CD4-positive, alpha-beta T cell treated with Interleukin-21 for 1 hour (primary cell): ENCODE results near the gene FAM118B.
A peak's percentile ranks its signal among the peaks of the same experiment; 100 is the strongest.

ENCODE experiments used
- DNase-seq: peaks from one replicate; pipeline ENCODE4 v3.0.0-alpha.2; 2020

Gene FAM118B

GRCh38 chr11:126211236-126212088 lies at the start of gene FAM118B, which contains the start of gene RPUSD4:
Gene FAM118B (plus strand): TSS chr11:126211782. CDS start chr11:126235002, 23,220 bp downstream.
Gene RPUSD4 (minus strand): TSS chr11:126211650. CDS start chr11:126211638, 12 bp downstream.
- peak; percentile 97 for DNase-seq

DNA sequence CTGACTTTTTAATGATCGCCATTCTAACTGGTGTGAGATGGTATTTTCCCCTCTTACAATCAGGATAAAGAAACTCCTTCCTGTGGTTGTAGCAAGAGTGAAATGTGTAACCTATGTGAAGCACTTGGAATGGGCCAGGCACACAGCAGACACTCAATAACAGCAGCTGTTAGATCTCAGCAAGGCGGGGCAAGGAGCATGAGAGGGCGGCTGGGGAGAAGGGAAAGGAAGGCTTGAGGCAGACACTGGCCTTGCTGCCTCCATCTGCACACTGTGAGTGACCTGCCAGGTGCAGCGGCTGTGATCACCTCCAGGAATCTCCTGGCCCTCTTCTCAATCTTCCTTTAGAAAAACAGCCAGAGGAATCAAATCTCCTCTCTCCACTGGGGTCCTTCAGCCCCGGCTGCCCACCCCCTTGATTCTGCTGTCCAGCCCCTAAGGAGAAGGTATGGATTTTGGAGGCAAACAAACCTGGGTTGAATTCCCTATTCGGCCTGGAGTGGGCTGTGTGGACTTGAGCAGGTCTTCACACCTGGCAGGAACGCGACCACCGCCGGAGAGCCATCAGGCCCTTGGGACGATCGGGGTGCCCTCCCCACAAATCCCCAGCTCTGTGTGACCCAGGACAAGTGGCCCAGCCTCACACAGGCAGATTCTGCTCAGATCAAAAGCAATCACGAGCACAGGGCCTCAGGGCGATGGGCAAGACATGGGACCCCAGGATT lies 49.1 kb upstream of the FAM118B start:
- no peak for DNase-seq

DNA sequence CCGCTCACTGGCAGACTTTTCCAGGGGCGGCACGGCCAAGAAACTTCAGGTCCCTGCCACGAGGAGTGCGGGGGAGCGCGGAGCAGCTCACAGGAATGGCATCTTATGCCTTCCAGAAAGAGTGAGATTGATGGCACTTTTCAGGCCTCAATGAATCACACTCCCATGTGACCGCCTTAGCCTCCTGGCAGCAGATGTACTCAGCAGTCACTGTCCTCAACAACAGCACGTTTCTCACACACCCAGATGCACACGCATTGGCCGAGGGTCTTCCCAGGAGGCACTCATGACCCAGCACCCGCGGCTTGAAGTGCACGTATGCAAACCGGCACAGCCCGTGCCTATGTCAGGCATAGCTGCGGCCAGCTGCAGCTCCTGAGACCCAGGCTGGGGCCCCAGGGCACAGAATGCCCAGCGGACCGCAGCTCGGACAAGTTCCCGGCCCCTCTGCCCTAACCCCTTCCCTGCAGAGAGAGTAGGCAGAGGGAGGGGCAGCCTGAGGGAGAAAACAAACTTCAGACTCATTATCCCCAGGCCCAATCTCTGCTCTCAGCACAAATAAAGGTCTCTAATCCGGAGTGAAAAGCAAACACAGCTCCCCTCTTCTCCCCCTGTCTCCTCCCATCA lies 48.4 kb upstream of the FAM118B start:
- DNase-seq, result no peak

DNA sequence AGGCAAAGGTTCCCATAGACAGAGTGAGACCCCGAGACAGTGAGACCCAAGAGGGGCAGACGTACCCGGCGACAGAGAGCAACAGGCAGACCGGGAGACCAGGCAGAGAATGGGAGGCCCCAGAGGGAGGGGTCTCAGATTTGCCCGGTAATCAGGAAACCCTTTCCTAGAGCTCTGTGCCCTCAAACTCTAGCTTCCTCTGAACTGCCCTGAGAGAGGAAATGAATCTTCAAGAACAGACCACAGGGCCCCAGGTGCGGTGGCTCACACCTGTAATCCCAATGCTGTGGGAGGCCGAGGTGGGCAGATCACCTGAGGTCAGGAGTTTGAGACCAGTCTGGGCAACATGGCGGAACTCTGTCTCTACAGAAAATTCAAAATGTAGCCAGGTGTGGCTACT lies 47.8 kb upstream of the FAM118B start:
- no peak for DNase-seq

DNA sequence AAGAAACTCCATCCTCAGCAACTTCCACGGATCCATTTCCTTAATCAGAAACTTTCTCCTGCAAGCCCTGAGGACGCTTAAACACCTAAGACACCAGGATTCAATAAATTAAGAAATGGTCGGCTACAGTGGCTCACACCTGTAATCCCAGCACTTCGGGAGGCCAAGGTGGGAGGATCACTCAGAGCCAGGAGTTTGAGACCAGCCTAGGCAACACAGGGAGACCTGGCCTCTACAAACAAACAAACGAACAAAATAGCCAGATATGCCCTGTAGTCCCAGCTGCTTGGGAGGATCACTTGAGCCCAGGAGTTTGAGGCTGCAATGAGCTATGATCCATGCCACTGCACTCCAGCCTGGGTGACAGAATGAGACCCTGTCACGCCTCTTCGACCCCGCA lies 46.8 kb upstream of the FAM118B start:
- DNase-seq, result no peak

DNA sequence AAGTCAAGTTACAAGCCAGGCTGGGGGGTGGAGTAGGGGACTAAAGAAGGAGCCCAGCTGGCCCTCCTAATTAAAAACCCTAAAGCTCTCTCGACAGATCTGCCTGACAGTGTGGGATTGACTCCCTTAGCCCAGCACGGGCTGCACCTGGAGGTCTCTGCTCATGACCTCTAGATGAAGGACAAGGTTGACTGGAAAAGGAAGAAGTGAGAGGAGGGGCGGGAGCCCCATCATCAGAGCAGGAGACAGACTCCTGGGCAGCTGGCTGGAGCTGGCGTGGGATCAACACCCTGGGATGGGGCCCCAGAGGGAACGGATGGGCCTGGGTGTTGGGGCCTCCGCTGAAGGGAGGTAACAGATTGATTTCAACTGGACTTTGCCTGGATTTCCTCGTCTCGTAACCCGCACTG lies 46.3 kb upstream of the FAM118B start:
- DNase-seq, result no peak

GRCh38 chr11:126165757-126166156 lies 45.8 kb upstream of the FAM118B start:
- DNase-seq, result no peak

DNA sequence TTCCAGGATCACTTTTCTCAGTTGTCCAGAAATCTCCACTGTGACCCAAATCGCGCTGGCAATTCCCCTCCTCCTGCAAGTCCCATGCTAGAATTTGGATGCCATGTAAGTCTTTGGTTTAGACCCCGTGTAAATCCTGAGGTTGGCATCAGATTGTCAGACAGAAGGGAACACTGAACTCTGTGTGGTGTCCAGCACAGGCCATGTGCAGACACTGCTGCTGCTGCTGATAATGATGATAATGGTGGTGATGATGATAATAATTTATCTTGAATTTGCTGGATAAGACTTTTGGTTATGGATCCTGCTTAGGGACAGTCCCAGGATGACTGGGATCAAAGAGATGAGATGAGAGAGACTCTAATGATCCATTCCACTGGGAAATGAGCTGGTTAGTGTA lies 45.2 kb upstream of the FAM118B start:
- DNase-seq, result no peak

GRCh38 chr11:126167488-126167887 lies 44.1 kb upstream of the FAM118B start:
- no peak for DNase-seq

DNA sequence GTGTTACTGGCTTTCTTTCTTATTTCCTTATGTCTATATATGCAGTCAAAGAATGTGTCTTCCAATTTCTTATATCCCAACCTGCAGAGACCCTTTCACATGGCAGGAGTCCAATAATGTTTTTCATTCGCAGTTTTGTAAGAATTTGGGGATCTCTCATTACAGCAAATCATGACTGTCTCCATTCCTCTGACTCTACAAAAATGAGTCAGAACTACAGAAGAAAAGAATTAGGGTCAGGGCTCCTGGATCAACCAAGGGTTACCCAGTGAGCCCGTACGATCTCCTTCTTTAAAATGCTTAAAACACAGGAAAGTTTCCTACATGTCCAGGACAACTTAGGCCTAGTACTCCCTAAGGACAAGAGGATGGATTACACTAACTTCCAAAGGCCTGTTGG lies 42.3 kb upstream of the FAM118B start:
- DNase-seq, result no peak

GRCh38 chr11:126172596-126173038 lies 39.0 kb upstream of the FAM118B start:
- DNase-seq, result no peak

DNA sequence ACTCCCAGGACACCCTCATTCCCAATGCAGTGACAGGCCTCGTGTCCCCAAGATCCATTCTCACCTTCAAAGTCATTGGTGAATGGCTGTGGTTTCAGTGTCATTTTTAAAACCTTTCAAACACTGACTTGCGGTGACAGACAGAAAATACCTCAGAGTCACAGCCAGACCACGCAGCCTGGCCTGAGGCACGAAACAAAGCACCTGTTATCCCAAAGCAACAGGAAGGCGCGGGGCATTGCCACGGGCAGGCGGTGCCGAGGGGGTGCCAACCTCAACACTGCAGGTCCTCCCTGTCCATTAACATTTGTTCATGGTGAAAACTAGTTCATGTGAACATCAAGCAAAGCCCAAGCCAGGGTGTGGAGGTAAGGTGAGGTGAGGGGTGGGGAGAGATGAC lies 38.3 kb upstream of the FAM118B start:
- DNase-seq, result no peak

DNA sequence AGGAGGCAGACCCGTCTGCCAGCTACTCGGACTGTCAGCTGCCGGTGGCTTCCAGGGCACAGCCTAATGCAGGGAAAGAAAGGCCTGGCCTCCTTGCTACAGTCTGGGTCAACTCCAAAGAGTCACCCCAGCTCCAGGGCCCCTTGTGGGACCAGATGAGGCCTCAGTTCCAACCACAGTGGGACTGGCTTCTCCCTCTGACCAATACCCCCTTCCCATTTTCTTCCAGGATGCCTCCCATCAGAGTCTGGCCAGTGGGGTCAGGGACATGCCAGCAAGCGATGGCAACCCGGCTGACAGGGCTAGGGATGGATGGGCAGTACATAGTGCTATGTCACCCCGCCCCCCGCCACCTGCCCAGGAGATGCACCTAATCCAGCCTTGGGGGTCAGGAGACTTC lies 36.8 kb upstream of the FAM118B start:
- DNase-seq, result no peak

DNA sequence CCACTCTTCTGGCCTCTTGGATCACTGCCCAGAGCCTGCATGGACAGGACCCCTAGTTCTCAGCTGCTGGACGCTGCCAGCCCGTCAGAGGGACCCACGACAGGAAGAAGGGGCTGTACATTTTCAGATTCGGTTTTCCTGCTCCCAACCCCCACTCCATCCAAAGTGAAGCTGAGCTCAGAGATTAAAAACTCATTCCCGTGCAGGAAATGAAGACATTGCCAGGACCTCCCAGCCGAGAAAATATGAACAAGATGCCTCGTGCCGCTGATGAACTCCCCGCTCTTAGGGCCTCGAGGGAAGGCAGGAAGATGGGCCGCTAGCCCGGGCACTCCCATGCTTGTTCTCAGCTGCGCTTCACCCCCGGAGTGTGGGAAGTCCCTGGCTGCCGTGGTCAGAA lies 36.2 kb upstream of the FAM118B start:
- DNase-seq, result no peak

- DNase-seq, result no peak
Measured at GRCh38 chr11:126176853-126177470, 34.6 kb upstream of the FAM118B start.

- no peak for DNase-seq
Measured at GRCh38 chr11:126181939-126182730, 29.4 kb upstream of the FAM118B start.

DNA sequence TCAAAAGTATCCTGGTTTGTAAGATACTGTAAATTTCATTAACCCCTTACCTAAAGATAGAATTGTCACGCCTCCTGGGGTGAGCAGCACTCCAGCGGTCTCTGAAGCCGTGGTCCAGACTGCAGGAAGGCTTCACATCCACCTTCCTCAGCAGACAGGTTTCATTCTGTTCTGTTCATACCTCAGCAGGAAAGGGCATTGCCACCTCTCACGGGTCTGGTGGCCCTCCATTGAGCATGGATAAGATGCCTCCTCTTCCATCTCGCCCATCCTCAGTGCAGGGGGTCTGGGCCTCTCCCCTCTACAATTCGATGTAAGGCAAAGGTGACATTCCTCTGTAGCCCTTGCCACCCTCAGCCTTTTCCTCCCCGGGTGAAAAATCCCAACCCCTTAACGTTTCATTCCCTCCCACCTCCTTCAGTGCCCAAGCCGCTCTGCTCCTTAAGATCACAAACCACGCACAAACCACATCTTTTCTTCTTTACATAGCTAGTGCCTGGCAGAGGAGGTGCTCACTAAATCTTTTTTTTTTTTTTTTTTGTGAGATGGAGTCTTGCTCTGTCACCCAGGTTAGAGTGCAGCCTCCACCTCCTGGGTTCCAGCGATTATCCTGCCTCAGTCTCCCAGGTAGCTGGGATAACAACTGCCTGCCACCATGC lies 28.7 kb upstream of the FAM118B start:
- no peak for DNase-seq

GRCh38 chr11:126185259-126186024 lies 26.1 kb upstream of the FAM118B start:
- no peak for DNase-seq

GRCh38 chr11:126186025-126186698 lies 25.4 kb upstream of the FAM118B start:
- DNase-seq, result no peak
